Midbrain (tissue), 1 donor: Measurements from ENCODE around the gene NOD2.
A peak's percentile ranks its signal among the peaks of the same experiment; 100 is the strongest.

Experiments
- DNase-seq: peaks from one replicate; lab custom pipeline; 2025; lab: John Stamatoyannopoulos, UW

Gene NOD2

GRCh38 chr16:50717494-50717893 is 24.1 kb downstream of the NOD2 start:
- DNase-seq: no peak

DNA sequence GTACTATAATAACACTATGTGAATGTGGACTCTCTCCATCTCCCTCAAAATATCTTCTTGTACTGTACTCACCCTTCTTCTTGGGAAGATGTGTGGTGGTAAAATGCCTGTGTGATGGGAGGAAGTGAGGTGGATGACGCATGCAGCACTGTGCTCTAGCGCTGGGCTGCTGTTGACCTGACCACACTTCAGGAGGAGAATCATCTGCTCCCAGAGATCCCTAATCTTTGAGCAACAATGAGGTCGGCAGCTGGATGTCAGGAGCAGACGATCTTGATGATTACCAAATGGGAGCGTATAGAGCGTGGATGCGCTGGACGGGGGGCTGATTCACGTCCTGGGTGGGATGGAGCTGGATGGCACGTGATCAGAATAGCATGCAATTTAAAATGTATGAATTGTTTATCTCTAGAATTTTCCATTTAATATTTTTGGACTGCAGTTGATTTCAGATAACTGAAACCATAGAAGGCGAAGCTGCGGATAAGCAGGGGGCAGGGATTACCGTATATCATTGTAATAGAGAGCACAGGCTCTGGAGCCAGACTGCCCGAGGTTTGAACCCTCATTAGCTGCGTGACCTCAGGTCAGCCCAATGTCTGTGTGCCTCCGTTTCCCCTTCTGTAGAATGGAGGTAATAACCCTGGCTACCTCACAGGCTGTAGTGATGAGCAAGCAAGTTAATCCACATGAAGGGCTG is 24.8 kb downstream of the NOD2 start:
- no peak for DNase-seq

- no peak for DNase-seq
Observed at GRCh38 chr16:50718761-50719400, 25.5 kb downstream of the NOD2 start.

- DNase-seq: no peak
Observed at GRCh38 chr16:50719401-50720337, 26.3 kb downstream of the NOD2 start.

DNA sequence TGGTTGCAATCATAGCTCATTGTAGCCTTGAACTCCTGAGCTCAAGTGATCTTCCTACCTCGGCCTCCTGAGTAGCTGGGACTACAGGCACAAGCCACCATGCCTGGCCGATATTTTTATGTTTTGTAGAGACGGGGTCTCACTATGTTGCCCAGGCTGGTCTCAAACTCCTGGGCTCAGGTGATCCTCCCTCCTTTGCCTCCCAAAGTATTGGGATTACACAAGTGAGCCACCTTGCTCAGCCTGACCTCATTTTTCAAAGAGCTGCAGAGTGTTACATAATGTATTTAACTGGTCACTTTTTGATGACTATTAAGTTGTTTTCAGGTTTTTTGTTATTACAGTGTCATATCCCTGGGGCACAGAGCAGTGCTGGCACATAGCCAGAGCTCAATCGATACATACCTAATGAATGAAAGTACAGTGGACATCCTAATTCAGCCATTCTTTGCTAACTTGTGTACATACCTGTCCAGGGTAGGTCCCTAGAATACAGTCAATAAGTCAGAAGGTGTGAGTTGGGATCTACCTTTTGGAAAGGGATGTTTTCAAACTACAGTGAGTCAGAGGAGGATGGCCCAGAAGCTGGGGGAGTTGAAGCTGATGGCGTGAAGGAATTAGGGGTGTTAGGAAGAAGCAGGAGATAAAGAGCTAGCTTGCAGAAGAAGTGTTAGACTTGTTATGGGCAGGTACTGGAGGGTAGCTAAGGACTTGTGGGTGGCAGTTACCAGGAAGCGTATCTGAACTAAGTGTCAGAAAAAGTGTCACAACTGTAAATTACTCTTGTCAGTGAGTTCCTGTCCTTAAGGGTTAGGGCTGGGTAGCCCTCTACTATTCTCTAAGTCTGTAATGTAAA is 28.4 kb downstream of the NOD2 start:
- DNase-seq: no peak

DNA sequence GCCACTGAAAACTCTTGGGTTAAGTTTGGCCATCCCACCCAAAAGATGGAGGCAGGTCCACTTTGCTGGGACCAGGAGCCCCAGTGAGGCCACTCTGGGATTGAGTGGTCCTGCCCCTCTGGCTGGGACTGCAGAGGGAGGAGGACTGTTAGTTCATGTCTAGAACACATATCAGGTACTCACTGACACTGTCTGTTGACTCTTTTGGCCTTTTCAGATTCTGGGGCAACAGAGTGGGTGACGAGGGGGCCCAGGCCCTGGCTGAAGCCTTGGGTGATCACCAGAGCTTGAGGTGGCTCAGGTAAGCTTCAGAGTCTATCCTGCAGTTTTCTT is 29.0 kb downstream of the NOD2 start:
- DNase-seq: no peak

DNA sequence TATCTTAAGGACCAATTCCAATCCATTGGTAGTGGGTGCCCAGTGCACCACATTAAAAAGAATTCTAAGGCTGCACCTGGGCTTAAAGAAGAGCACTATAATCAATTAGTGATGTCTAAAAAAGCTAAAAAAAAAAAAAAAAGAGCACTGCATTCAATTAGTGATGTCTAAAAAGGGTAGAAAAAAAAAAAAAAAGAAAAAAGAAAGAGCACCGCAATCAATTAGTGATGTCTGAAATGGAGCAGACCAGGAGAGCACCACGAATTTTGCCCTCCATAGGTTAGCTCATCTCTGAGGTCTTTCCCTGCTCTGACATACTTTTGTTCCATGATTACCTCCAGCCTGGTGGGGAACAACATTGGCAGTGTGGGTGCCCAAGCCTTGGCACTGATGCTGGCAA is 29.6 kb downstream of the NOD2 start:
- DNase-seq: no peak

DNA sequence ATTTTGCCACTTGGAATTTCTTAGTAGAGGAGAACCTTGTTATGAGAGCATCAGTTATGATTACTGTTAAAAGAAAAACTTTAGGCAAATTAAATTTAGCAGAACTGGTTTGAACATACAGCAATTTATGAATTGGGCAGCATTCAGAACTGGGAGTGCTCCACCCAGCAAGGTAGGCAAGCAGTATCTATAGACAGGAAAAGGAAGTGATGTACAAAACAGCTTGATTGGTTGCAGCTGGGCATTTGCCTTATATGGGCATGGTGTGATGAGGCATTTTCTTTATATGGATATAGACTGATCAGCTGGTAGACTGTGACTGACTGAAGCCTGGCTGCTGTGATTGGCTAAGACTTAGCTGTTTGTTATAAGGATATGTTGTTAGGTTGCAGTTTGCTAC is 30.9 kb downstream of the NOD2 start:
- DNase-seq: no peak

DNA sequence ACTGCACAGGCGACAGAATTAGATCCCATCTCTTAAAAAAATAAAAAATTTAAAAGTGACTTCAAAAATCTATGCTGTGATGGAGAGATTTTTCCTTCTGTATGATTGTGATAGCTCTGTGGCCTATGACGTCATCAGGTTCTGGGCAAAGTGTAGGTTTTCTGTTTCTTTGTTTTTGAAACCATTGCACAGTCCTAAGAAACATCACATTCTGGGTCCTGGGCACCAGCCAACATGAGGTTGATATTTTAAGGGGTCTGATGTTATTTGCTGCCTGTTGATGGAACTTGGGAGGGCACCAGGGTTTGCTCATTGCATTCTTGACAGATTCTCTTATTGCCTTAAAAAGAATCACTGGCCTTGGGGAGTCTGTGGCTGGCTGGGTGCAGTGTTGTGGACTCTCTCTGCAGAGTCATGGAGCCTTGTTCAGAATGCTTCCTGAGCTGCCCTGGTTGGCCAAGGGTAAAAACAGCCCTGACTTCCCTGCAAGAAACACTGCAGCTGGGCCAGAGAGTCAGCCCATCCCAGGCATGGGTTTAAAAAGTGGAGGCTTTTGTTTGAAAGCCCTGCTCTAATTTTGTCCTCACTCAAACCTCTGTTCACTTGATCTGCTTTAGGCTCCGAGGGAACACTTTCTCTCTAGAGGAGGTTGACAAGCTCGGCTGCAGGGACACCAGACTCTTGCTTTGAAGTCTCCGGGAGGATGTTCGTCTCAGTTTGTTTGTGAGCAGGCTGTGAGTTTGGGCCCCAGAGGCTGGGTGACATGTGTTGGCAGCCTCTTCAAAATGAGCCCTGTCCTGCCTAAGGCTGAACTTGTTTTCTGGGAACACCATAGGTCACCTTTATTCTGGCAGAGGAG is 38.0 kb downstream of the NOD2 start:
- DNase-seq: no peak

DNA sequence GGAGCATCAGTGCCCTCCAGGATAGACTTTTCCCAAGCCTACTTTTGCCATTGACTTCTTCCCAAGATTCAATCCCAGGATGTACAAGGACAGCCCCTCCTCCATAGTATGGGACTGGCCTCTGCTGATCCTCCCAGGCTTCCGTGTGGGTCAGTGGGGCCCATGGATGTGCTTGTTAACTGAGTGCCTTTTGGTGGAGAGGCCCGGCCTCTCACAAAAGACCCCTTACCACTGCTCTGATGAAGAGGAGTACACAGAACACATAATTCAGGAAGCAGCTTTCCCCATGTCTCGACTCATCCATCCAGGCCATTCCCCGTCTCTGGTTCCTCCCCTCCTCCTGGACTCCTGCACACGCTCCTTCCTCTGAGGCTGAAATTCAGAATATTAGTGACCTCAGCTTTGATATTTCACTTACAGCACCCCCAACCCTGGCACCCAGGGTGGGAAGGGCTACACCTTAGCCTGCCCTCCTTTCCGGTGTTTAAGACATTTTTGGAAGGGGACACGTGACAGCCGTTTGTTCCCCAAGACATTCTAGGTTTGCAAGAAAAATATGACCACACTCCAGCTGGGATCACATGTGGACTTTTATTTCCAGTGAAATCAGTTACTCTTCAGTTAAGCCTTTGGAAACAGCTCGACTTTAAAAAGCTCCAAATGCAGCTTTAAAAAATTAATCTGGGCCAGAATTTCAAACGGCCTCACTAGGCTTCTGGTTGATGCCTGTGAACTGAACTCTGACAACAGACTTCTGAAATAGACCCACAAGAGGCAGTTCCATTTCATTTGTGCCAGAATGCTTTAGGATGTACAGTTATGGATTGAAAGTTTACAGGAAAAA is 38.8 kb downstream of the NOD2 start:
- no peak for DNase-seq

DNA sequence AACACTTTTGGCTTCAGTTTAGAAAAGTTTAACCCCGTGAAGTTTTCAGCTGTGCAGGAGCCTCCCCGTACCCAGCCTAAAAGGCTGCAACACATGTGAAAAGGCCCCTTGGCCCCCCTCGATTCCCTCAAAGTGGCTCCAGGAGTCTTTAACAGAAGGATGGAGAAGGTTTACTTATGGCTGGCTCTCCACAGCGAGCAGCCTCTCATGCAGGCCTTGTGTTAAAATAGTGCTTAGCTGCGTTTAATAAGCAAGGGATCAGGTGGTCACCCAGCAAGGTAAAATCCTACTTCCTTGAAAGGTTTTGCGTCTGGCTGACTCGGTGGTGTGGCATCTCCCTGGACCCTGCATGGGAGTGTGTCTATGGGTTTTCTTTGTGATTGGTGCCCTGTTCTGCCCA is 40.1 kb downstream of the NOD2 start:
- DNase-seq: no peak

GRCh38 chr16:50735629-50736122 is 42.3 kb downstream of the NOD2 start:
- DNase-seq: no peak

DNA sequence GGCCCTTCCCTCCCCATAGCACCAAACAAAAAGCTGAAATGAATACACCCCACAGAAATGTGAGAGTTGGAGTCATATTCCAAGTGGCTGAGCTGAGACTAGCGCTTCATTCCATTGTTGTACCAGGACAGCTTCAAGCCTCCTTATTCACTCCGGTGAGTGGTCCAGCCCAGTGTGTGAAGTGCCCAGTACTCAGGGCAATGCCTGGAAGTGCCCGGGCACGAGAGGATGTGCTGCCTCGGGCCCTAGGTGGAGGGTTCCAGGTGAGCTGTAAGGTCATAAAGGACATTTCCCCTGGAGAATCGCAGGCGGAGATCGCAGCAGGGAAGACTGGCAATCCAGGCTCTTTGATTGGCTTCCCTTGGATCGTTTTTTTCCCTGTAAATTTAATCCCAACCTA is 43.0 kb downstream of the NOD2 start:
- DNase-seq: no peak

GRCh38 chr16:50737420-50737959 is 44.1 kb downstream of the NOD2 start:
- DNase-seq: no peak

DNA sequence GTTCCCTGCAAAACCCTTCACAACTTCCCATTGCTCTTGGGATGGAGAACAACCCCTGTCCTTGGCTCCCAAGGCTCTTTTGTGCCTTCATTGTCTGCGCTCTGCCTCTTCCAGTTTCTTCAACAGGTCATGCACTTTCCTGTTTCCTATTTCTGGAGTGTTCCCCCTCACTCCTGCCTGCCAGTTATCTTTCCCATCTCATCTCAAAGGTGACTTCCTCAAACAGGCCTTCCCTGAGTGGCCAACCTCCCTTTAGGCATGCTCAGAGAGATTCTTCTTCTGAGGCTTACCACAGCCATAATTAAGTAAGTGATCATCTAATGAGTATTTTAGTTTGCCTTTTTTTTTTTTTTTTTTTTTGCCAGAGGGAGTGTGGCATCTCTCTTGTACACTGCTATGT is 45.6 kb downstream of the NOD2 start:
- no peak for DNase-seq

GRCh38 chr16:50740736-50741135 is 47.3 kb downstream of the NOD2 start:
- DNase-seq: no peak

DNA sequence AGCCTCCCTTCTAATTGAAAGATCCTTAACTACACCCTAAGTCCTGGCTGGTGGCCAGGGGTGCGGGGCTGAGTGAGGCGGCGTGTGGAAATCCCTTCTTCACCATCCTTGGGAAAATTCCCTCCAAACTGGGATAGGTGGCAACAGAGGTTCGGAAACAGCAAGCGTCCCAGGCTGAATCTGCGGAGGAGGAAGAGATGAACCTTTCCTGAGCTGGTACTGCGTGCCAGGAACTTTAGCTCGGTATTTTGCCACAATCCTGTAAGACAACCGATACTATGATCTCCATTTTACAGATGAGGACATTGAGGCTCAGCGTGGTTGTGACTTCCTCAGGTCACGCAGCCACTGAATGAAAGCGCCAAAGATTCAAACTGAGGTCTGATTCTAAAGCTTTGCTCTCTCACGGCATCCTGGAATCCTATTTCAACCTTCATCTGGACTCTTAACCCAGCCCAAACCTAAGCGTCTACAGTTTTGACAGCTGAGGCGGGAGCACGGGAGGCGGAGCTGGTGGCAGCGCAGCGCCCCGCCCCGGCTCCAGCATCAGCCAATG is 47.9 kb downstream of the NOD2 start:
- DNase-seq: no peak

DNA sequence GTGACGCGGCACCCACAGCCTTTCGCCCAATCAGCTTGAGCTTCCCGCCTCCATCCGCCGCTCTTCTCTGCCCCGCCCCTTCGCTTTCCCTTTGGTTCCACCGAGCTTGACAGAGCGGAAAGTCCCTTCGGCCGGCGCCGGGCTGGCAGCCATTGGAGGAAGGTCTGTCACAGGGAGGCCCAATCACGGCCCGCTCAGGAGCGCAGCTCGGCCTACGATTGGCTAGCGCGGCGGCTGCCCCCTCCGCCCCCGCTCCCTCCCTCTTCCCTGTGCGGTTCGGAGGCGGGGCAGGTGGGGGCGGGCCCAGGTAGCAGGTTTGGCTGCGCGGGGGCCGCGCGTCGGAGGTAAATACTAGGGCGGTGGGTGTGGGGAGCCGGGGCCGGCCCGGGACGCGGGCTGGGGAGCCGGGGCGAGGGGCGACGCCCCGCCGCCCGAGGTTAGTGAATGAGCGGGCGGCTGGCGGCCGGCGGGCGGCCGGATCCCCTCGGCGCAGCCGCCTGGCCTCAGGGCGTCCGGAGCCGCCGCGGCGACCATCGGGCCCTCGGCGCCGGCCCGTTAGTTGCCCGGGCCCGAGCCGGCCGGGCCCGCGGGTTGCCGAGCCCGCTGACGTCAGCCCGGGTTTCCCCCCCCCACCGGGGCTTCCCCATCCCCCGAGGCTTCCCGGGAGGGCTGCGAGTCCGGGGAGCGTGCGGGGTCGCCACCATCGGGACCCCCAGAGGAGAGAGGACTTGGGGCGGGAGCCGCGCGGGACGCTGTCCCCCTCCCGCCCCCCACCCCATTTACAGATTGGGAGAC is 48.6 kb downstream of the NOD2 start, which contains the start of gene CYLD:
Gene CYLD (plus strand): TSS at position 306 of the 795 bp plus-strand sequence. CDS start 7,613 bp downstream, outside the sequence.
- DNase-seq: peak; percentile 100
